OCI-LY3 (cell line): Measurements from ENCODE around the gene CRACR2B.

ENCODE experiments used
- H2AFZ ChIP-seq: fragments of 200-600, 300-600 bp; shearing (Covaris generic); 2 replicates; pipeline ENCODE4 v1.6.0; 2014; ENCODE audit warnings: antibody characterized with exemption, low read depth, low read length
- H3K27ac ChIP-seq: fragments of 200-600, 300-600 bp; sonication (generic); 2 replicates; pipeline ENCODE4 v1.5.1; 2014; ENCODE audit warnings: mild to moderate bottlenecking, low read length, moderate library complexity, mixed read lengths
- H3K27me3 ChIP-seq: fragments of 200-600, 300-600 bp; sonication (generic); 2 replicates; pipeline ENCODE4 v1.6.1; 2014; ENCODE audit warnings: low read depth, low read length, mixed read lengths
- H3K36me3 ChIP-seq: fragments of 200-600, 300-600 bp; sonication (generic); replicated peaks from 2 replicates; pipeline ENCODE3; 2014; ENCODE audit warnings: low read depth, low read length, mixed read lengths
- H3K4me1 ChIP-seq: fragments of 300-600, 200-600 bp; sonication (generic); 2 replicates; pipeline ENCODE4 v1.6.1; 2014; ENCODE audit warnings: low read length, mixed read lengths
- H3K4me2 ChIP-seq: fragments of 200-600, 300-600 bp; sonication (generic); 2 replicates; pipeline ENCODE4 v1.6.1; 2014; ENCODE audit warnings: low read length, mixed read lengths
- H3K4me3 ChIP-seq: fragments of 300-600, 200-600 bp; sonication (generic); 2 replicates; pipeline ENCODE4 v1.5.1; 2014; ENCODE audit warnings: antibody characterized with exemption, mild to moderate bottlenecking, low read length, moderate library complexity
- H3K79me2 ChIP-seq: fragments of 300-600, 200-600 bp; shearing (Covaris generic); 2 replicates; pipeline ENCODE4 v1.6.1; 2014; ENCODE audit warnings: mild to moderate bottlenecking, low read length, mixed read lengths
- H3K9ac ChIP-seq: fragments of 300-600, 200-600 bp; shearing (Covaris generic); 2 replicates; pipeline ENCODE4 v1.6.0; 2014; ENCODE audit warnings: mild to moderate bottlenecking, low read length, moderate library complexity
- H3K9me3 ChIP-seq: fragments of 200-600, 300-600 bp; shearing (Covaris generic); 2 replicates; pipeline ENCODE4 v1.6.1; 2014; ENCODE audit warnings: low read length, mixed read lengths; ENCODE audit not compliant: insufficient read depth
- H4K20me1 ChIP-seq: fragments of 200-600, 300-600 bp; sonication (generic); 2 replicates; pipeline ENCODE4 v1.6.1; 2016; ENCODE audit warnings: low read length, mixed read lengths; ENCODE audit not compliant: insufficient read depth
- EZH2phosphoT487 ChIP-seq: fragments of 200-600 bp; shearing (Covaris generic); IDR thresholded peaks from 2 replicates; pipeline ENCODE4 v1.6.1; 2018; ENCODE audit warnings: antibody characterized with exemption, mixed run types, low read depth
- TF ChIP-seq, protein P1 (sequence below): fragments of 200-600, 300-600 bp; sonication (generic); IDR thresholded peaks from 2 replicates; pipeline ENCODE4 v1.5.1; 2014; ENCODE audit warnings: antibody characterized with exemption, low read length, low read depth

CRACR2B gene

DNA sequence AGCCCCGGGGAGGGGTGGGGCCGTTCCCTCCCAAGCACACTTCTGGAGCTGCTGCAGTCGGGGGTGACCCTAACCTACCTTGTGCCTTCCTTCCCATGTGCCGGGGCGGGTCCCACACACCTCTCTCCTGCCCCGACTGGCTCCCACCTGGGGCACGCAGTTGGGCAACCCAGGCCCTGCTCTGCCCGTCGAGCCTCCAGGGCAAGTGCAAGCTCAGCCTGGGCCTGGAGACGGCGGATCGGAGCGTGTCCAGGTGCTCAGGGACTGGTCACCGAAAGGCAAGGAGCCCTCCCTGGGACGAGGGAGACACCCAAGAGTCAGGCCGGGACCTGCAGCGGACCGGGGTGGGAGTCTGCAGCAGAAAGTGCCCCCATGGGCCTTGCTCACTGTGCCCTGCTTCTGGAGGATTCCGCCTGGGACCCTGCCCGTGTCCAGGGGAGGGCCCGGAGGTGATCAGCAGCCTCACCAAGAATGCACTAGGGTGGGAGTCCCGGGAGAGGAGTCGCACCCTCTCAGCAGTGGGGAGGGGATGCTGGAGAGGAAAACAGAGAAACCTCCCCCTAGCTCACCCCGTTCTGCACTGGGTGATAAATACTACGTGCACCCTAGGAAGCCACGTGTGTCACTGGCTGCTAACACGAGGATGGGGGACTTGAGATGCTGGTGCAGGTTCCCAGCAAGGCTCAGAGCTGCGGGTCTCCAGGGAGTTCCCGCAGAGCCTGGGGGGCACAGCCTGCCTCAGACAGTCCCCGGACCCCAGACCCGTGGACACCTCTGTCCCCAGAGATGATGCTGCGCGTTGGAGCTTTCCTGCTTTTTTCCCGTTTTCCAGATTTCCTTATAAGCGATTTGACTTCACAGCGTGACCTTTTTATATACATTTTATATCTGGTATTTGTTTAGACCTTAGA lies 45.2 kb upstream of the CRACR2B start:
- Histone ChIP-seq H3K4me2 (no peak overlapping the region), H4K20me1 (no peaks in the 10 kb centered on the region), H3K9ac (no peak overlapping the region)

DNA sequence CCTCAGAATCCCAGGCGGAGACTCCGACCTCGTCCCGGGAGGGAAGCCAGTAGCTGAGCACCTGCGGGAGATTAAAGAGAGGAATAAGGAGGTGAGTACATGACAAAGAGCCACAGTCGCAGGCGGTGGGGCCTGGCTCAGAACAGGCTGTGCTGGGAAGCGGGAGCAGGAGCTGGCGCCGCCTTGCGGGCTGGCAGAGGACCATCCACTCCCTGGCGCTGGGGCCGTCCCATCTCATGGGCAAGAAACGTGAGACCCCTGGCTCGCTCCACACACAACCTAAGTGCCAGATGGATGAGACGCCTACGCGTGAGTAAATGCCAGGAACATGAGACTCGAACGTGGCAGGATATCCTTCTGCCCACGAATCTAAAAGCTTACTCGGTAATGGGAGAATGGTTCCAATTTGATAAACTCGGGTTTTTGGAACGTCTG lies 44.1 kb upstream of the CRACR2B start:
- H3K9ac ChIP-seq = no peak overlapping the region

More for the DNA sequence above, 45.2 kb upstream of the CRACR2B start:
- Histone ChIP-seq H3K27ac (no peak overlapping the region), H3K4me3 (no peak overlapping the region), H3K36me3 (peaks cover 6% of the 10 kb centered on the region), H3K9me3 (no peaks in the 10 kb centered on the region), H3K4me1 (peaks cover 5% of the 10 kb centered on the region), H3K79me2 (peaks cover 11% of the 10 kb centered on the region), H2AFZ (no peak overlapping the region), H3K27me3 (no peaks in the 10 kb centered on the region)
- TF ChIP-seq EZH2phosphoT487 = no peak

DNA sequence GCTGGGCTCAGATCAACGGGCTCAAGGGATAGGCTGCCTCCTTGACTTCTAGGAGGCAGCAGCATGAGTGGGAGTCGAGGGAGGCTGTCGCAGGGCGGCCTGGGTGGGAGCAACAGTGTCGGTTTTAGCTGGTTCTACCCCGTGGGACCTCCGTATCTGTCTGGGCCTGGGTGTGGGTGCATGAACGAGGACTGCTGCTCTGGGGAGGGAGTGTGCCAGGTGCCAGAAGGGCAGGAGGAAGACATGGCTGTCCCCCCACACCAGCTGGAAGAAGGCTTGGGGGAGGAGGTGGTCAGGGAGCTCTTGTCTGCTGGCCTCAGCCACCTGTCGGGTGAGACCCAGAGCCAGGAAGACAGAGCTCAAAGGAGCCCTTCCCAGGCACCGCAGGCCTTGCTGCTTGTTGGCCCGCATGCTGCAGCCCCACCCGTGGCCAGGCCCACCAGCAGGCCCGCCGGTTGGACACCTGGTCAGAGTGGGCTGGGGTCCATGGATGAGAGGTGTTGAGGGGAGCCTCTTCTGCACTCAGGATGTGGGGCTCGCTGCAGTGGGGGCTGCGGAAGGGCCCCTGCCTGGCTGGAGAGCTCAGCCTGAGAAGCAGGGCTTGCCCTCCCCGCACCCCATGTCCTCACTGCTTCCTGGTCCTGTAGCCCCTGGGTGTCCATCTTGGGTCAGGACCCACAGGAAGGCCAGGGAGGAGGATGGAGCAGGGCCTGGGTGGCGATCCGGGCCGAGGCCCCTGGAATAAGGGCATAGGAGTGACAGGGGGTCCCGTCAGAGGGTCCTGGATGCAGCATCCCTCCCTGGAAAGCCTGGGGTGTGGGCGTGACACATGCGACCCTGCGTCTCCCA lies 41.3 kb upstream of the CRACR2B start:
- Histone ChIP-seq H3K4me3 (no peak overlapping the region), H3K4me2 (no peak overlapping the region), H4K20me1 (peaks cover 7% of the 10 kb centered on the region; the same call in 1 of the 2 replicates), H3K9me3 (no peaks in the 10 kb centered on the region), H3K4me1 (peaks cover 4% of the 10 kb centered on the region; the same call in 1 of the 2 replicates), H3K27me3 (no peaks in the 10 kb centered on the region), H2AFZ (no peak overlapping the region), H3K79me2 (no peaks in the 10 kb centered on the region), H3K9ac (no peak overlapping the region), H3K36me3 (no peaks in the 10 kb centered on the region), H3K27ac (no peak overlapping the region)
- no peak for TF ChIP-seq EZH2phosphoT487
- TF ChIP-seq, protein P1, sequence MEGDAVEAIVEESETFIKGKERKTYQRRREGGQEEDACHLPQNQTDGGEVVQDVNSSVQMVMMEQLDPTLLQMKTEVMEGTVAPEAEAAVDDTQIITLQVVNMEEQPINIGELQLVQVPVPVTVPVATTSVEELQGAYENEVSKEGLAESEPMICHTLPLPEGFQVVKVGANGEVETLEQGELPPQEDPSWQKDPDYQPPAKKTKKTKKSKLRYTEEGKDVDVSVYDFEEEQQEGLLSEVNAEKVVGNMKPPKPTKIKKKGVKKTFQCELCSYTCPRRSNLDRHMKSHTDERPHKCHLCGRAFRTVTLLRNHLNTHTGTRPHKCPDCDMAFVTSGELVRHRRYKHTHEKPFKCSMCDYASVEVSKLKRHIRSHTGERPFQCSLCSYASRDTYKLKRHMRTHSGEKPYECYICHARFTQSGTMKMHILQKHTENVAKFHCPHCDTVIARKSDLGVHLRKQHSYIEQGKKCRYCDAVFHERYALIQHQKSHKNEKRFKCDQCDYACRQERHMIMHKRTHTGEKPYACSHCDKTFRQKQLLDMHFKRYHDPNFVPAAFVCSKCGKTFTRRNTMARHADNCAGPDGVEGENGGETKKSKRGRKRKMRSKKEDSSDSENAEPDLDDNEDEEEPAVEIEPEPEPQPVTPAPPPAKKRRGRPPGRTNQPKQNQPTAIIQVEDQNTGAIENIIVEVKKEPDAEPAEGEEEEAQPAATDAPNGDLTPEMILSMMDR = no peak

More for the DNA sequence above, 44.1 kb upstream of the CRACR2B start:
- Histone ChIP-seq H3K4me2 (no peak overlapping the region), H4K20me1 (no peaks in the 10 kb centered on the region), H2AFZ (no peak overlapping the region), H3K27ac (no peak overlapping the region), H3K79me2 (peaks cover under 1% of the 10 kb centered on the region; the same call in 1 of the 2 replicates), H3K27me3 (no peaks in the 10 kb centered on the region), H3K4me3 (no peak overlapping the region), H3K9me3 (no peaks in the 10 kb centered on the region), H3K4me1 (peaks cover 4% of the 10 kb centered on the region; the same call in 1 of the 2 replicates), H3K36me3 (peaks cover 6% of the 10 kb centered on the region)
- no peak for TF ChIP-seq EZH2phosphoT487
- TF ChIP-seq, protein P1 = no peak

DNA sequence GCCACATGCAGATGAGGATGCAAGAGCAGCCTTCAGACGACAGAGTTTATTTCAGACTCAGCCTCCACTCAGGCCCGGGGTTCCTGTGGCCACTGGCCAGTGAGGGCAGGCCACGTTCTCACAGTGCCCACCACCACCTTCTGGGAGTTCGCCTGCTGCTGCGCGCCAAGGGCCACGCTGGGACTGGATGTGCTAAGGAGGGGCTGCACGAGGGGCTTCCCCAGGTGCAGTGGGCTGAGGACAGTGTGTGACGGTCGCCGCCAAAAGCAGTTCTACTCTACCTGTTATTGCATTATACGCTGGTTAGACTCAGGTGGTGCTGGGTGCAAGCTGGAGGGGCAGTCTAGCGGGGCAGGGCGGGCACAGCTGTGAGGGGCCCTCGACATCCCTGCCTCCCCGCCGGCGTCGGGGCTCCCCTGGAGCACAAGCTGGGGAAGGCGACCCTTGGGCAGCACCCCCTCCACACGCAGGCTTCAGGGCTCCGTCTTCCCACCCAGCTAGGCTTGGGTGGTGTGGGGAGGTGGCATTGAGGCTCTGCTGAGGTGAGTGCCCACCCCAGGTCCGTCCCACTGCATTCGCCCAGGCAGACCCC lies 40.5 kb upstream of the CRACR2B start:
- Histone ChIP-seq H3K9ac (no peak overlapping the region), H3K4me3 (no peak overlapping the region), H3K79me2 (no peaks in the 10 kb centered on the region), H3K4me1 (peaks cover 4% of the 10 kb centered on the region; the same call in 1 of the 2 replicates), H3K9me3 (no peaks in the 10 kb centered on the region), H4K20me1 (peaks cover 7% of the 10 kb centered on the region; the same call in 1 of the 2 replicates), H2AFZ (no peak overlapping the region), H3K4me2 (no peak overlapping the region), H3K27ac (no peak overlapping the region), H3K27me3 (no peaks in the 10 kb centered on the region), H3K36me3 (peaks cover 2% of the 10 kb centered on the region)
- TF ChIP-seq, protein P1 = no peak
- no peak for TF ChIP-seq EZH2phosphoT487
